Hepatocyte (in vitro differentiated cells): ENCODE data around the gene FILIP1L. TPM values are rescaled to one million over a fixed set of nuclear protein-coding genes. Genes with fewer than 3 reads are reported as not detected.
A peak's percentile ranks its signal among the peaks of the same experiment; 100 is the strongest.

ENCODE experiments used
- DNase-seq: peaks from one replicate; pipeline ENCODE4 v3.0.0-alpha.2; 2016; ENCODE audit warnings: low spot score
- H2AFZ ChIP-seq: fragments of 200-600 bp; sonication (generic); 2 replicates; pipeline ENCODE4 v1.6.0; 2016; ENCODE audit warnings: antibody characterized with exemption, mild to moderate bottlenecking
- H3K27ac ChIP-seq: fragments of 200-600 bp; sonication (generic); 2 replicates; pipeline ENCODE4 v1.5.1; 2016; ENCODE audit warnings: mild to moderate bottlenecking
- H3K27me3 ChIP-seq: fragments of 200-600 bp; sonication (generic); 2 replicates; pipeline ENCODE4 v1.6.1; 2016
- H3K36me3 ChIP-seq: fragments of 200-600 bp; sonication (generic); replicated peaks from 2 replicates; pipeline ENCODE4 v1.5.1; 2016; ENCODE audit warnings: low read depth; ENCODE audit not compliant: insufficient read depth
- H3K4me1 ChIP-seq: fragments of 200-600 bp; sonication (generic); 2 replicates; pipeline ENCODE4 v1.5.1; 2016; ENCODE audit warnings: mild to moderate bottlenecking, moderate library complexity; ENCODE audit not compliant: insufficient read depth
- H3K4me2 ChIP-seq: fragments of 200-600 bp; sonication (generic); 2 replicates; pipeline ENCODE4 v1.6.0; 2016
- H3K4me3 ChIP-seq: fragments of 200-600 bp; sonication (generic); 2 replicates; pipeline ENCODE4 v1.5.1; 2016; ENCODE audit warnings: mild to moderate bottlenecking
- H3K79me2 ChIP-seq: fragments of 200-600 bp; sonication (generic); 2 replicates; pipeline ENCODE4 v1.6.0; 2017; ENCODE audit warnings: mild to moderate bottlenecking
- H3K9me2 ChIP-seq: fragments of 200-600 bp; sonication (generic); replicated peaks from 2 replicates; pipeline ENCODE4 v1.6.0; 2017; ENCODE audit warnings: mild to moderate bottlenecking; ENCODE audit not compliant: insufficient read depth
- H3K9me3 ChIP-seq: fragments of 200-600 bp; sonication (generic); 2 replicates; pipeline ENCODE4 v1.5.1; 2016; ENCODE audit warnings: low read depth, mild to moderate bottlenecking
- H4K20me1 ChIP-seq: fragments of 200-600 bp; sonication (generic); 2 replicates; pipeline ENCODE4 v1.6.0; 2016; ENCODE audit warnings: mild to moderate bottlenecking; ENCODE audit not compliant: insufficient read depth, poor library complexity, severe bottlenecking
- EZH2 ChIP-seq: fragments of 200-600 bp; sonication (generic); IDR thresholded peaks from 2 replicates; pipeline ENCODE4 v1.6.1; 2016; ENCODE audit warnings: antibody characterized with exemption, mild to moderate bottlenecking, borderline replicate concordance
- EZH2phosphoT487 ChIP-seq: fragments of 200-600 bp; sonication (generic); IDR thresholded peaks from one replicate; pipeline ENCODE4 v1.6.1; 2018; ENCODE audit warnings: antibody characterized with exemption, mild to moderate bottlenecking, low read depth, moderate library complexity; ENCODE audit not compliant: unreplicated experiment, severe bottlenecking
- WGBS: methylation state at CpG from one replicate; pipeline ENCODE4 v1.1.6; 2016; ENCODE audit warnings: low lambda C conversion rate; ENCODE audit errors: missing lambda C conversion rate; 5-methylcytosine and 5-hydroxymethylcytosine counted together
- polyA plus RNA-seq: library from polyadenylated mRNA; unstranded; fragments of >200 nt; fragmentation: Nextera tagmentation; extraction: Ambion mirVana; gene quantifications from 2 replicates; pipeline ENCODE4 v1.2.1, GENCODE V29; 2016
- total RNA-seq: library from RNA; depleted of rRNA; stranded (reverse); fragments of >200 nt; gene quantifications from 2 replicates; pipeline ENCODE4 v1.2.3, GENCODE V29; 2014
- TF ChIP-seq, protein P1 (sequence below): fragments of 200-600 bp; sonication (generic); IDR thresholded peaks from 2 replicates; pipeline ENCODE4 v1.5.1; 2016; ENCODE audit warnings: antibody characterized with exemption, mild to moderate bottlenecking; ENCODE audit not compliant: poor library complexity

The FILIP1L gene
- total and polyA plus RNA-seq, 2 experiments from 2014 or later = 48.2 to 49.4 TPM

DNA sequence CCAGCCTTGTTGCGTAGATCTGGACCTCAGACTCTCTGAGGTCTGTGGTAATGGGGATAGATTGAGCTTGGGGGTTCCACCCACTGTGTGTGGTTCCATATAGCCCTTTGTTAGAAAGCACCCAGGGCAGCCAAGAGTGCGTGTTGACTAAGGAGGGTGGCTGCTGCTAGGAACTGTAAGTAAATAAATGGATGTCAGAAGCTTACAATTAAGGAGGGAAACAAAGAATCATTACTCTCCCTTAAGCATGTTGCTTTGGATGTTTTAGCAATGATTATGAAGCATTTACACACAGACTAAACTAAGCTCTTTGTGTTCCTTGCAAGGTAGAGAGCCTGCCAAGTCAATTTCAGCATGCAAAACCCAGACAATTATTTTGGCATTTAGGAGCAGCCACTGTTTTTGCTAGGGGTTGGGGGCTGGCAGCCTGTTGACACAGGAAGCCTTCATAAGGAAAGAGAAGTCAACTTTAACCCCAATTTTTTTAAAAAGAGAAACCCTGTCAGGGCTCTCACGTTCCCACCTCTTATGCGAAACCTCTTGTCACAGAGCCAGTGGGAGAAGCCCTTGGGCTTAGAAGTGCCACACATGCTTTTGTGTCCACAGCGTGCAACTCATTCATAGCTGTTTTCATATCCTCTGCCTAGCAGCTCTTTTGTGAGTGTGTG is 168.8 kb downstream of the FILIP1L start:
- Histone ChIP-seq H3K4me3 (no peak overlapping the region), H3K4me2 (peak overlapping the region; percentile 25), H3K27ac (peak overlapping the region; percentile 75), H3K9me3 (no peaks in the 10 kb centered on the region), H3K9me2 (no peaks in the 10 kb centered on the region), H3K4me1 (peaks cover 36% of the 10 kb centered on the region), H3K36me3 (no peaks in the 10 kb centered on the region), H3K27me3 (no peaks in the 10 kb centered on the region), H2AFZ (no peak overlapping the region), H3K79me2 (no peaks in the 10 kb centered on the region), H4K20me1 (no peaks in the 10 kb centered on the region)
- TF ChIP-seq, protein P1, sequence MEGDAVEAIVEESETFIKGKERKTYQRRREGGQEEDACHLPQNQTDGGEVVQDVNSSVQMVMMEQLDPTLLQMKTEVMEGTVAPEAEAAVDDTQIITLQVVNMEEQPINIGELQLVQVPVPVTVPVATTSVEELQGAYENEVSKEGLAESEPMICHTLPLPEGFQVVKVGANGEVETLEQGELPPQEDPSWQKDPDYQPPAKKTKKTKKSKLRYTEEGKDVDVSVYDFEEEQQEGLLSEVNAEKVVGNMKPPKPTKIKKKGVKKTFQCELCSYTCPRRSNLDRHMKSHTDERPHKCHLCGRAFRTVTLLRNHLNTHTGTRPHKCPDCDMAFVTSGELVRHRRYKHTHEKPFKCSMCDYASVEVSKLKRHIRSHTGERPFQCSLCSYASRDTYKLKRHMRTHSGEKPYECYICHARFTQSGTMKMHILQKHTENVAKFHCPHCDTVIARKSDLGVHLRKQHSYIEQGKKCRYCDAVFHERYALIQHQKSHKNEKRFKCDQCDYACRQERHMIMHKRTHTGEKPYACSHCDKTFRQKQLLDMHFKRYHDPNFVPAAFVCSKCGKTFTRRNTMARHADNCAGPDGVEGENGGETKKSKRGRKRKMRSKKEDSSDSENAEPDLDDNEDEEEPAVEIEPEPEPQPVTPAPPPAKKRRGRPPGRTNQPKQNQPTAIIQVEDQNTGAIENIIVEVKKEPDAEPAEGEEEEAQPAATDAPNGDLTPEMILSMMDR = no peak
- TF ChIP-seq EZH2 (no peak), EZH2phosphoT487 (no peak)
- 51% methylated on average over 5 of the region's 5 CpGs for WGBS
- DNase-seq = no peak

DNA sequence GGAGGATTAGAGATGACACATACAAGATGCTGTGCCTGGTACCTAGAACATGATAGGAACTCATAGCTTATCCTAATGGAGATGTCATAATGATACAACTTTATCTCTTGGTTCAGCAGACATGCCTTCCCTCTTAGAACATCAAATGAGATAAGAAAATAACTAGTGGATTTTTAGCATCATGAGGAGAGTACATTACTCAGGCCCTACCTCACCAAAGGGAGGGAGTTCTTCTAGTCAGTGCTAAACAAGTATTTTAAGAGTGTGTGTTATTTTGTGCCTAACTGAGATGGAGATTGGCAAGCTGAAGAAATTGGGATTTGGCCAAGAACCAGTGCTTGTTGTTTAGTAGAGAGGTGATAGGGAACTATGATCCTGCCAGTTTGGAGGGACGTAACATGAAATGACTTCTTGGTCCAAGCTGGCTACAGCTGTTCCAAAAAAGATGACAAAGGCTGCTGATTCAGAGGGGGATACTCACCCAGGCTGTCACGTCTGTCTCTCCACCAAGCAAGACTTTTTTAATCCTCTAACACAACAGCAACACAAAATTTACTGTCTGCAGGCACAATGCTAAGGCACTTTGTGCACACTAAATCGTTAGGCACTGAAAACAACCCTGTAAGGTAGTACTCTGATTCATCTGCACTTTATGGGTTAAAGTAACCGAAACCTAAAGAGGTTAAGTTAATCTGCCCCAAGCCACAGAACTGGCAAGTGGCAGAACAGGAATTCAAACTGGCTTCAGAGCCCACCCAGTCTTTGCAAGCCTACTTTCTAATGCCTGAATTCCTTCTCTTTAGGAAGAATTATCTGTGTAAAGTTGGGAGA is 170.2 kb downstream of the FILIP1L start:
- Histone ChIP-seq H2AFZ (no peak overlapping the region), H3K27ac (peak overlapping the region; percentile 75), H3K79me2 (no peaks in the 10 kb centered on the region), H3K4me3 (no peak overlapping the region), H4K20me1 (no peaks in the 10 kb centered on the region), H3K4me1 (peaks cover 44% of the 10 kb centered on the region), H3K4me2 (peak overlapping the region; percentile 14), H3K36me3 (no peaks in the 10 kb centered on the region), H3K9me2 (no peaks in the 10 kb centered on the region), H3K9me3 (no peaks in the 10 kb centered on the region), H3K27me3 (no peaks in the 10 kb centered on the region)
- DNase-seq = no peak
- WGBS = 58% methylated on average over 4 of the region's 4 CpGs
- TF ChIP-seq EZH2 (no peak), EZH2phosphoT487 (no peak)
- TF ChIP-seq, protein P1 = no peak

DNA sequence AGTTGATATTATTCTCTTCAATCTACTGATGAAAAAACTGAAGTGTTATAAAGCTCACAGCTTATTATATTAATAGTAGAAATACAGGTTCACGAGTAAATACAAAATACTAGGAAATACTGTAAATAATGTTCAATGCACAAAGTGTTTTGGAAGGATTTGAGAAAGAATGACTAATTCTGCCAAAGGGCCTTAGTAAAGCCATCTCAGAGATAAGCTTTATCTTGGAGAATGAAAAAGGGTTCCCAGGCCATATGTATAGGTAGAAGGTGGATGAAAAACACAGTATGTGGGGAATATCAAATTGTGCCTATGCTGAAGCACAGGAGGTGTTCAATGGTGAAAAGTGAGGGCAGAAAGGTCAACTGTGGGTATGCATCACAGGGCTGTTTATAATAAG is 173.1 kb downstream of the FILIP1L start:
- no peak overlapping the region for H2AFZ ChIP-seq
- peaks cover 51% of the 10 kb centered on the region for H3K4me1 ChIP-seq

More for the DNA sequence above, 173.1 kb downstream of the FILIP1L start:
- Histone ChIP-seq H3K4me3 (no peak overlapping the region), H3K9me2 (no peaks in the 10 kb centered on the region), H3K79me2 (no peaks in the 10 kb centered on the region), H3K9me3 (no peaks in the 10 kb centered on the region), H4K20me1 (no peaks in the 10 kb centered on the region), H3K27ac (peak overlapping the region; percentile 70), H3K4me2 (no peak overlapping the region), H3K27me3 (no peaks in the 10 kb centered on the region), H3K36me3 (no peaks in the 10 kb centered on the region)
- DNase-seq = no peak
- WGBS = 76% methylated on average over 1 of the region's 1 CpG
- TF ChIP-seq EZH2 = no peak
- TF ChIP-seq, protein P1 = no peak
